HEK293 (cell line): ENCODE data around the gene ZNF12.
"Not testable (repeated sequence)": the region's sequence is repeated elsewhere in the genome, so short reads cannot be mapped to it uniquely, and the experiment has no call there.

ENCODE experiments used
- CTCF ChIA-PET: fragments of 350-600 bp; formaldehyde crosslinking; extraction: SDS; loops from one replicate; lab custom pipeline; 2021; ENCODE audit warnings: antibody characterized with exemption; lab: Yijun Ruan, JAX
- POLR2A ChIA-PET: fragments of 300-600 bp; formaldehyde crosslinking; extraction: SDS; loops from one replicate; lab custom pipeline; 2020; ENCODE audit warnings: antibody characterized with exemption, inconsistent platforms; lab: Yijun Ruan, JAX
- H3K27ac ChIP-seq: fragments of 200-500 bp; sonication (Bioruptor generic); 2 replicates; pipeline ENCODE4 v1.5.1; 2014; ENCODE audit warnings: low read depth, low read length, control low read depth, inconsistent platforms; ENCODE audit errors: extremely low read depth
- H3K36me3 ChIP-seq, 2 experiments: fragments of 200-500 bp in 1 of 2; sonication (Bioruptor generic) in 1 of 2; 1 replicate in 1 of 2; 2 replicates in 1 of 2; pipeline ENCODE4 v1.5.1; 2014 to 2017; ENCODE audit warnings: inconsistent platforms in 2 of 2, low read length in 2 of 2; ENCODE audit not compliant: control insufficient read depth in 2 of 2, insufficient read depth in 1 of 2
- H3K4me1 ChIP-seq: fragments of 200-500 bp; sonication (Bioruptor generic); 2 replicates; pipeline ENCODE4 v1.5.1; 2014; ENCODE audit warnings: mild to moderate bottlenecking, low read length, inconsistent platforms; ENCODE audit not compliant: control insufficient read depth, insufficient read depth
- H3K4me3 ChIP-seq: 2 replicates; pipeline ENCODE4 v1.5.1; 2011; ENCODE audit warnings: low read depth, mild to moderate bottlenecking, control low read depth, low read length, moderate library complexity
- H3K9me3 ChIP-seq: fragments of 200-500 bp; sonication (Bioruptor generic); 2 replicates; pipeline ENCODE4 v1.5.1; 2014; ENCODE audit warnings: low read depth, low read length, inconsistent platforms; ENCODE audit not compliant: control insufficient read depth, insufficient read depth
- AEBP2 ChIP-seq: fragments of 450-650 bp; formaldehyde crosslinking; IDR thresholded peaks from 2 replicates; pipeline ENCODE4 v1.5.1; 2016; ENCODE audit warnings: missing biosample characterization, missing genetic modification characterization, borderline replicate concordance
- GFI1B ChIP-seq: fragments of 450-650 bp; formaldehyde crosslinking; IDR thresholded peaks from 2 replicates; pipeline ENCODE4 v1.5.1; 2016; ENCODE audit warnings: missing biosample characterization, missing genetic modification characterization
- REST ChIP-seq: fragments of 450-650 bp; formaldehyde crosslinking; IDR thresholded peaks from 2 replicates; pipeline ENCODE4 v1.5.1; 2016; ENCODE audit warnings: missing biosample characterization, missing genetic modification characterization
- SP2 ChIP-seq: fragments of 450-650 bp; formaldehyde crosslinking; IDR thresholded peaks from 2 replicates; pipeline ENCODE4 v1.5.1; 2016; ENCODE audit warnings: missing biosample characterization, missing genetic modification characterization
- ZFP41 ChIP-seq: fragments of 450-650 bp; formaldehyde crosslinking; IDR thresholded peaks from 2 replicates; pipeline ENCODE4 v1.5.1; 2016; ENCODE audit warnings: missing biosample characterization, missing genetic modification characterization, borderline replicate concordance
- ZNF302 ChIP-seq: fragments of 450-650 bp; formaldehyde crosslinking; IDR thresholded peaks from 2 replicates; pipeline ENCODE4 v1.5.1; 2016; ENCODE audit warnings: missing biosample characterization, missing genetic modification characterization, low read depth
- ZNF394 ChIP-seq: fragments of 450-650 bp; formaldehyde crosslinking; IDR thresholded peaks from 2 replicates; pipeline ENCODE4 v1.5.1; 2016; ENCODE audit warnings: missing biosample characterization, missing genetic modification characterization, mild to moderate bottlenecking, moderate library complexity, borderline replicate concordance
- ZNF707 ChIP-seq: fragments of 450-650 bp; formaldehyde crosslinking; IDR thresholded peaks from 2 replicates; pipeline ENCODE4 v1.5.1; 2016; ENCODE audit warnings: missing biosample characterization, missing genetic modification characterization
- ZNF843 ChIP-seq: fragments of 450-650 bp; formaldehyde crosslinking; IDR thresholded peaks from 2 replicates; pipeline ENCODE4 v1.5.1; 2016; ENCODE audit warnings: missing biosample characterization, missing genetic modification characterization

ZNF12 gene

GRCh38 chr7:6725003-6725402, 18.3 kb upstream of the ZNF12 start:
- TF ChIP-seq GFI1B (tag by site-specific recombination) (no peak), ZNF302 (tag by site-specific recombination) (no peak), ZNF394 (tag by site-specific recombination) (no peak), ZNF843 (tag by site-specific recombination) (no peak)
- Histone ChIP-seq H3K4me3 (no peak overlapping the region), H3K36me3 (no peaks in the 10 kb centered on the region), H3K4me1 (no peaks in the 10 kb centered on the region), H3K27ac (no peak overlapping the region), H3K9me3 (no peaks in the 10 kb centered on the region)
- ChIA-PET CTCF (no interaction called here), POLR2A (no interaction called here)

- H3K36me3 ChIP-seq, POLR2A ChIA-PET, CTCF ChIA-PET, H3K4me3 ChIP-seq, H3K4me1 ChIP-seq, H3K9me3 ChIP-seq, H3K27ac ChIP-seq: not testable (repeated sequence)
These were observed 17.6 kb upstream of the ZNF12 start for GRCh38 chr7:6724351-6724750.

GRCh38 chr7:6718124-6718523, 11.4 kb upstream of the ZNF12 start:
- Histone ChIP-seq H3K36me3 (no peaks in the 10 kb centered on the region), H3K9me3 (no peaks in the 10 kb centered on the region), H3K4me3 (no peak overlapping the region), H3K4me1 (no peaks in the 10 kb centered on the region), H3K27ac (no peak overlapping the region)
- POLR2A ChIA-PET = no interaction called here
- CTCF ChIA-PET = no interaction called here
- TF ChIP-seq ZNF707 (tag by site-specific recombination) = no peak
- no peak for TF ChIP-seq AEBP2 (tag by site-specific recombination)
- no peak for TF ChIP-seq REST (tag by site-specific recombination)
- TF ChIP-seq ZFP41 = no peak
- TF ChIP-seq SP2 (tag by site-specific recombination) = no peak

- H3K4me3 ChIP-seq, CTCF ChIA-PET, H3K36me3 ChIP-seq, H3K27ac ChIP-seq, H3K9me3 ChIP-seq, H3K4me1 ChIP-seq, POLR2A ChIA-PET: not testable (repeated sequence)
- TF ChIP-seq REST (tag by site-specific recombination) = peak; percentile 28; the same call in 1 of the 2 replicates
These were observed 9.2 kb upstream of the ZNF12 start for GRCh38 chr7:6715898-6716297.
